Astrocyte of the spinal cord (primary cell): ENCODE data around the gene FAXC.

ENCODE experiments used
- DNase-seq: peaks from one replicate; pipeline ENCODE4 v3.0.0; 2011; ENCODE audit warnings: low read depth, low spot score
- H3K4me3 ChIP-seq: 2 replicates; pipeline ENCODE4 v1.5.1; 2011; ENCODE audit warnings: low read depth, mild to moderate bottlenecking, low read length, moderate library complexity
- in situ Hi-C: cut with HindIII; loops from 2 replicates; pipeline ENCODE4 v1.10.0; 2017; ENCODE audit warnings: low sequenced_read_pairs
- TF ChIP-seq, protein P1 (sequence below): IDR thresholded peaks from 2 replicates; pipeline ENCODE4 v1.5.1; 2012; ENCODE audit warnings: low read depth, mild to moderate bottlenecking, low read length, inconsistent platforms

The FAXC gene

DNA sequence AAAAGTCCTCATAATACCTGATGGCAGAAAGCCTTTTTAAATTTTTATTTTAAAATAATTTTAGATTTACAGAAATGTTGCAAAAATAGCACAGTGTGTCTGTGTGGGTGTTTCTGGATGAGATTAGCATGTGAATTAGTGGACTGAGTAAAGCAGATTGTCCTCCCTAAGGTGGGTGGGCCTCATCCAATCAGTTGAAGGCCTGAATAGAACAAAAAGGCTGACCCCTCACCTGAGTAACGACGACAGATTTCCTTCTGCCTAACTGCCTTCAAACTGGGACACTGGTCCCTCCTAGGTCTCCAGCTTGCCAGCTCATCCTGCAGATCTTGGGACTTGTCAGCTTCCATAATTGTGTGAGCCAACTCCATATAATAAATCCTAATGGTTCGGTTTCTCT lies 54.2 kb downstream of the FAXC start:
- DNase-seq: no peak
- TF ChIP-seq, protein P1, sequence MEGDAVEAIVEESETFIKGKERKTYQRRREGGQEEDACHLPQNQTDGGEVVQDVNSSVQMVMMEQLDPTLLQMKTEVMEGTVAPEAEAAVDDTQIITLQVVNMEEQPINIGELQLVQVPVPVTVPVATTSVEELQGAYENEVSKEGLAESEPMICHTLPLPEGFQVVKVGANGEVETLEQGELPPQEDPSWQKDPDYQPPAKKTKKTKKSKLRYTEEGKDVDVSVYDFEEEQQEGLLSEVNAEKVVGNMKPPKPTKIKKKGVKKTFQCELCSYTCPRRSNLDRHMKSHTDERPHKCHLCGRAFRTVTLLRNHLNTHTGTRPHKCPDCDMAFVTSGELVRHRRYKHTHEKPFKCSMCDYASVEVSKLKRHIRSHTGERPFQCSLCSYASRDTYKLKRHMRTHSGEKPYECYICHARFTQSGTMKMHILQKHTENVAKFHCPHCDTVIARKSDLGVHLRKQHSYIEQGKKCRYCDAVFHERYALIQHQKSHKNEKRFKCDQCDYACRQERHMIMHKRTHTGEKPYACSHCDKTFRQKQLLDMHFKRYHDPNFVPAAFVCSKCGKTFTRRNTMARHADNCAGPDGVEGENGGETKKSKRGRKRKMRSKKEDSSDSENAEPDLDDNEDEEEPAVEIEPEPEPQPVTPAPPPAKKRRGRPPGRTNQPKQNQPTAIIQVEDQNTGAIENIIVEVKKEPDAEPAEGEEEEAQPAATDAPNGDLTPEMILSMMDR: no peak
- no peak overlapping the region for H3K4me3 ChIP-seq
- in situ Hi-C loops: no loop called here

DNA sequence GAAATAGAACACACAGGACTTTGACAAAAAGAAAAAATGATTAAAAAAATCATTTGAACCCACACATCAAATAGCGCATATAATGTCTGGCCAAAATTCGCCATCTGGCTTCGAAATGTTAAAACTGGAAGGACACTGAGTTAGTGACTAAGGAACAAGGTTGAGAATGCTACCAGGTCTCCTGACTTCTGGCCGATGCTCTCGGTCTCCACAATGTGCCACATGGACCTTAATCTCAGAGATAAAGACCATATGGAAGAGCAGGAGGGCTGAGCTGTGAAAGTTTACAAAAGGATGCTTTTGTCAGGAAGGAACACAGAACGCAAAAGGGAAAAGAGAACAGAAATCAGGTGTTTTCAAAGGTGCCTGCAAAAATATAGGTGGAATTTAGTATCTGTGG lies 54.7 kb downstream of the FAXC start:
- TF ChIP-seq, protein P1: no peak
- no peak overlapping the region for H3K4me3 ChIP-seq
- in situ Hi-C loops: no loop called here
- DNase-seq: no peak

DNA sequence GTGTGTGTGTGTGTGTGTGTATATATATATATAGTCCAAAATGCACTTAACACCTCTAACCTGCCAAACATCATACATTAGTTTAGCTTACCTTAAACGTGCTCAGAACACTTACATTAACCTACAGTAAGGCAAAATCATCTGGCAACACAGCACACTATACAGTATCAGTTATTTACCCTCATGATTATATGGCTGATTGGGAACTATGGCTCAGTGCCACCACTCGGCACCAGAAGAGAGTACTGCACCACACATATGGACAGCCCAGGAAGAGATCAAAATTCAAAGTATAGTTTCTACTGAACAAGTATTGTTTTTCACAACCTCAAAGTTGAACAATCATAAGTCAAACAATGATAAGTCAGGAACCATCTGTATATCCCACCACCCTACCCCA lies 59.8 kb downstream of the FAXC start:
- TF ChIP-seq, protein P1: no peak
- no peak overlapping the region for H3K4me3 ChIP-seq
- DNase-seq: no peak
- in situ Hi-C loops: no loop called here

DNA sequence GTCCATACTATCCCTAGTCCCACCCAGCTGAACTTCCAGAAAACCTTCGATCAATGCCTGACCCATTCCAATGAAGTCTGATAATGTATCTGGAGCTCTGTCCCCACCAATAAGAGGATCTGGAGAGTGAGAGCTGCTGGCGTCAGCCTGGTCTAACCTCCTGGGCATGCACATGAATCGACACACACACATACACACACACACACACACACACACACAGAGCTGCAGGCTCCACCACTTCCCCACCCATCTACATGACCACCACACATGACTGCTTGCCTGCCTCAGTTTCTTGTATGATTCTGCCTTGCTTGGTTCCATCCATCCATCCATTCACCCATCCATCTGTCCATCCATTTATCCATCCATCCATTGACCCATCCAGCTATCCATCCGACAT lies 60.8 kb downstream of the FAXC start:
- DNase-seq: no peak
- TF ChIP-seq, protein P1: no peak
- in situ Hi-C loops: no loop called here
- no peak overlapping the region for H3K4me3 ChIP-seq

DNA sequence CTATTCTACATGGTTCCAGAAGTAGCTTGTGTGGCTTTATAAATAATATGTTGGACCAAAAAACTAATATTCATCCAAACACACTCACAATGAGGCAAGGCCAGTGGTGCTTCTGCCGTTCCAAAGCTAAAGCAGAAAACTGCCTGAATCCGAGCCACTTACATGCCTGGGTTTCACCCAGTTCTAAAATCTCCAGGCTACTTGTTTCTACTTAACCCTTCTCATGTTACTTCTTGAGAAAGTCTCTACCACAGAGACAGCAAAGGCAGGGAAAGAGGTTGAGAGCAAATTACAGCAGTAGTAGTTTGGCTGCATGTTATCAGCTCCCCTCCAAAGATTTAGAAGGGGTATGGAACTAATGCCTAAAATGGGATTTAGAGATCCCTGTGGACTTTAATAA lies 62.0 kb downstream of the FAXC start:
- DNase-seq: no peak
- no peak overlapping the region for H3K4me3 ChIP-seq
- in situ Hi-C loops: no loop called here
- TF ChIP-seq, protein P1: no peak

DNA sequence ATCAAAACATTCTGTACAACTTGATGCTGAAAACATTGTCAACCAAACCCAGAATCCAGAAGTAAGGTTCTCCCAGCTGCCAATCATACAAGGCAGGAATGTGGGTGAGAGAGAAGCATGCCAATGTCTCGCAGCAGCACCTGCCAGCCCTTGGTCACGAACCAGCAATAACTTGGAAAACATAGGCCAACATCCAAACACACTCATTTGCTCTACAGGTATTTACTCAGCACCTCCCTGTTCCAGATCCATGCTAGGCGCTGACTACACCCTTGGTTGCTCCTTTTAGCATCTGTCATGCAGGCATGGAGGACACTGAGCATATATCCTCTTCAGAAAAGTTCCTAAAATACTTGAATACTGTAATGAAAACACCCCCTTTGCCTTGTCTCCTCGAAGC lies 63.6 kb downstream of the FAXC start:
- in situ Hi-C loops: no loop called here
- H3K4me3 ChIP-seq: no peak overlapping the region
- TF ChIP-seq, protein P1: no peak
- no peak for DNase-seq

DNA sequence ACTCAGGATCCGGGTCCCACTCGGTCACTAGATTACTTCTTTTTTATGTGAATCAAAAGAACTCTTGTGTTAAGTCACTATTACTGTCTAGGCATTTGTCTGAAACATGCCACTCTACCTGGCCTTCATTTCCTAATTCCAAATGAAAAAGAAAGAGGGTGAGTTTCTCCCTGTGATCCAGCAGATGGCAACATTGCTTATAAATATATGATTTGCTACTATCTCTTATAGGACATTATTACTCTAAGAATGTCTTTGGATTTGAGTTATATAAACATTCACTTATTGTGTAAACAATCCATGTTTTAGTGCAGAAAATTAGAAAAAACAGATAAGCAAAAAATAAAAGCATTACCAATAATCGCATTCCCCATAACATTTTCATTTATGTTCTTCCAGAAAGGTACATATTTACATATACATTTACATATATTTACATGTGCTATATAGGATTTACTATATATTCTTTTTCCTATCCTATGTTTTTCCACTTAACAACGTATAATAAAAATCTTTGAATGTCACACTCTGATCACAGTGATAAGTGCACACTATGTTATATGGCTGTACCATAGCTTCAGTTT lies 66.9 kb downstream of the FAXC start:
- peak; percentile 39 for DNase-seq
- H3K4me3 ChIP-seq: no peak overlapping the region
- TF ChIP-seq, protein P1: peak; percentile 57
- in situ Hi-C loops: no loop called here
